ENCODE measurements around the gene MYO15A.

MYO15A gene

DNA sequence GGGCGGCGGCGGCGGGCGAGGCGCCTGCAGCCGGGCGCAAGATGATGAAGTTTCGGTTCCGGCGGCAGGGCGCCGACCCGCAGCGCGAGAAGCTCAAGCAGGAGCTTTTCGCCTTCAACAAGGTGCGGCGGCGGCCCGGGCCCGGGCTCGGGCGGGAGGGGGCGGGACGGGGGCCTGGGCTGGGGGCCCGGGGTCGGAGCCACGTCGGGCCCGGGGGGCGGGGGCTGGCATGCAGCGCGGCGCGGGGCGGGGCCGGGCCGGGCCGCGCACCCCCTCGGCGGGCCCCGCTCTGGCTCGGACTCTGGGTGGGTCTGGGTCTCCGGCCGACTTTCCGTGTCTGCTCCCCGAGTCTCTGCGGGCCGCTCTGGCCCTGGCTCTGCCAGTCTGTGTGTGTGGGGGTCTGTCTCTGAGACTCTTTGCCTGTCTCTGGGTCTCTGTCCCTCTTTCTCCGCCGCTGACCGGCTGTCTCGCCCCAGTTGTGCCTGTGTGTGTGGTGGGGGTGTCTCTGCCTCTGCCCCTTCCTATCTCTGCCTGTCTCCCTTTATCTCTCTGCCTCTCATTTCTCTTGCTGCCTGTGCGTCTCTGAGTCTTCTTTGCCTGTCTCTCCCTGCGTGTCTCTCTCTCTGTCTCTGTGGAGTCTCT, 117.2 kb downstream of the MYO15A start:
- Histone ChIP-seq H3K9me3 (ENCODE audit: insufficient read depth, low read depth, low read length) (no peaks in the 10 kb centered on the region), H3K27ac (ENCODE audit: low read depth, low read length) (no peak overlapping the region; the same call in 1 of the 2 replicates), H3K36me3 (ENCODE audit: insufficient read depth, low read length) (no peaks in the 10 kb centered on the region), H3K27me3 (ENCODE audit: insufficient read depth, low read length) (no peaks in the 10 kb centered on the region), H3K9ac (ENCODE audit: low read depth, low read length) (peak overlapping the region; percentile 69), H3K4me1 (ENCODE audit: insufficient read depth, low read length) (peaks cover 11% of the 10 kb centered on the region), H3K4me3 (ENCODE audit: low read length) (peak overlapping the region; percentile 81)
- WGBS = under 1% methylated on average over 53 of the region's 57 CpGs

DNA sequence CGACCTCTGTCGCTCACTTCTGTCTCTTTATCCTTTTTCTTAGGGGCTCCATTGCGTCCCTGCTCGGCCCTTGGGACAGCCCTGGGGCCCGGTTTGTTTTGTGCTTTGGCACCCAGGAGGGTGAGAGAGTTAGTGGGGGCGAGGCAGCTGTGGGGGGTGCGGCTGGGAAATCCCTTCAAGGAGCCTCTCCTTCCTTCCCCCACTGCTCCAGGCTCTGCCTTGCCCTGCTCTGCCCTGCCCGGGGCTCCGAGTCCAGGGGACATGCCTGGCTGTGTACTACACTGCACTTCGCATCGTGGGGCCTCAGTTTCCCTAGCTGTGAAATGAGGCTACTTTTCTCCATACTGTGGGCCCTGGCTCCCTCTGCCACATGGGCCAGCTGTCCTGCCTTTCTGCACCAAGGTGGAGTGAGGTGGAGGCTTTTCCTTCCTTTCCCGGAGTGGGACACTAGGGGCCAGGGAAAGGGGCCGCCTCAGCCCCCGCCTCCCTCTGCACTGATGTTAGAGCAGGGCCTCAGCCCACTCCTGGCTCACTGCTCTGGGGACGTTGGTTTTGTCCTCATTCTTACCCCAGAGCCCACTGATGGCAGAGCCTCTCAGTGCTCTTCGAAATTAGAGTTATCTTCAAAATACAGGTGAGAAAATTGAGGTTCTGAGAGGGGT, 117.9 kb downstream of the MYO15A start:
- H3K36me3 ChIP-seq (ENCODE audit: insufficient read depth, low read length) = no peaks in the 10 kb centered on the region
- H3K9ac ChIP-seq (ENCODE audit: low read depth, low read length) = peak overlapping the region; percentile 69
- 32% methylated on average over 16 of the region's 16 CpGs for WGBS
- no peaks in the 10 kb centered on the region for H3K27me3 ChIP-seq (ENCODE audit: insufficient read depth, low read length)
- peaks cover 11% of the 10 kb centered on the region for H3K4me1 ChIP-seq (ENCODE audit: insufficient read depth, low read length)
- peak overlapping the region; percentile 81 for H3K4me3 ChIP-seq (ENCODE audit: low read length)
- no peaks in the 10 kb centered on the region for H3K9me3 ChIP-seq (ENCODE audit: insufficient read depth, low read depth, low read length)
- H3K27ac ChIP-seq (ENCODE audit: low read depth, low read length) = no peak overlapping the region

DNA sequence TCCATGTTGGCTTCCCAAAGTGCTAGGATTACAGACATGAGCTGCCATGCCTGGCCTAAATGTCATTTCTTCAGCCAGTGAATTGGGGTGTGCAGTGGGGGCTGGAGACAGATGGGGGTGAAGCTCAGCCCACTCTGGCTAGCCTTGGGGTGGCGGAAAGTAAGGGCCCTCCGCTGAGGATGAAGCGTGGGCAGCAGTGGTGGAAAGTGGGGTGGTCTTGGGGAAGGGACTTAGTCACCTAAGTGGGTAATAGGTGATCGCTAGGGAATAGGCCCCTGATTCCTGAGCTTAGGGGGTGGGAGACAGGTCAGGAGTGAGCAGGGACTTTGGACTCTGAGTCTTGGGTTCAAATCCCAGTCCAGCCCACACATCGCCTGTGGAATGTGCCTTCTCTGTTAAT, 119.1 kb downstream of the MYO15A start:
- Histone ChIP-seq H3K36me3 (ENCODE audit: insufficient read depth, low read length) (peaks cover 6% of the 10 kb centered on the region), H3K9ac (ENCODE audit: low read depth, low read length) (no peak overlapping the region), H3K9me3 (ENCODE audit: insufficient read depth, low read depth, low read length) (no peaks in the 10 kb centered on the region), H3K4me1 (ENCODE audit: insufficient read depth, low read length) (peaks cover 11% of the 10 kb centered on the region), H3K4me3 (ENCODE audit: low read length) (no peak overlapping the region), H3K27ac (ENCODE audit: low read depth, low read length) (no peak overlapping the region), H3K27me3 (ENCODE audit: insufficient read depth, low read length) (no peaks in the 10 kb centered on the region)
- WGBS = 95% methylated on average over 5 of the region's 5 CpGs

DNA sequence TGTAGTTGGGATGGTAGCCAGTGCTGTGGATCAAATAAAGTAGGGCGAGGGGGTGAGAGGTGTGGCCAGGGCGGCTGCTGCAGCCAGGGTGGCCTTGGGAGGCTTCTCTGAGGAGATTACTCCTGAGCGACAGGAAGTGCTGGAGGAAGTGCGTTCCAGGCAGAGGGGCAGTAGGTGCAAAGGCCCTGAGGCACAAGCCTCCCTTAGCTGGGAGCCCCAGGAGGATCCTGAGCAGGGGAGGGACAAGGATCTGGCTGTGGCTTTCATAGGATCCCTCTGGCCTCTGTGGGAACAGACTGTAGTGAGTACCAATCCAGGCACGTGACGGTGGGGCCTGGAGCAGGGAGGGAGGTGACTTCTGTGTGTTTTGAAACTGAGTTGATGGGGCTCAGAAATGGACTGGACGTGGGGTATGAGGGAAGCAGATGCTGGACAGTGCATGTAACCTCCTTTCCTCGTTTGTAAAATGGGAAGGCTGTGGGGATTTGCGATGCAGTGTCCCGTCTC, 119.7 kb downstream of the MYO15A start:
- H3K9ac ChIP-seq (ENCODE audit: low read depth, low read length) = no peak overlapping the region

DNA sequence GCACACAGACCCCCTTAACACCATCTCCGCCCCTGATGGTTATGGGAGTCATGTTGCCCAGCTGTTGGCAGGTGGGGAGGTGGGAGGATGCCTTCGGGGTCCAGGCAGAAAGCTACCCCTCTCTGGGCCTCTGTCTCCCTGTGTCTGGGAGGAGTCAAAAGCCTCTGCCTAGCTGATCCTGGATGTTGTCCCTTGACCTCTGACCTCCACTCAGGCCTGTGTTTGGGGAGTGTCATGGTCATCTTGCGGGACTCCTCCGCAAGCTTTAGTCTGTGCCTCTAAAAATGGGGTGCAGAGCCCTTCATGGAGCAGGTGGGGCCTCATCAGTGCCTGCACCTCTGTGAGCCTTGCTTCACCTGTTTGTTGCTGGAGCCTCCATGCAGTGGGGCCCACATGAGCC, 120.7 kb downstream of the MYO15A start:
- Histone ChIP-seq H3K9me3 (ENCODE audit: insufficient read depth, low read depth, low read length) (no peaks in the 10 kb centered on the region), H3K9ac (ENCODE audit: low read depth, low read length) (no peak overlapping the region; the same call in 1 of the 2 replicates), H3K36me3 (ENCODE audit: insufficient read depth, low read length) (peaks cover 22% of the 10 kb centered on the region), H3K4me3 (ENCODE audit: low read length) (no peak overlapping the region), H3K27ac (ENCODE audit: low read depth, low read length) (no peak overlapping the region), H3K27me3 (ENCODE audit: insufficient read depth, low read length) (no peaks in the 10 kb centered on the region), H3K4me1 (ENCODE audit: insufficient read depth, low read length) (peaks cover 5% of the 10 kb centered on the region; the same call in 1 of the 2 replicates)
- WGBS = 98% methylated on average over 4 of the region's 4 CpGs

More for the DNA sequence above, 119.7 kb downstream of the MYO15A start:
- 89% methylated on average over 10 of the region's 10 CpGs for whole genome bisulfite sequencing
- Histone ChIP-seq H3K9me3 (ENCODE audit: insufficient read depth, low read depth, low read length) (no peaks in the 10 kb centered on the region), H3K4me3 (ENCODE audit: low read length) (no peak overlapping the region), H3K27ac (ENCODE audit: low read depth, low read length) (no peak overlapping the region), H3K4me1 (ENCODE audit: insufficient read depth, low read length) (peaks cover 11% of the 10 kb centered on the region), H3K27me3 (ENCODE audit: insufficient read depth, low read length) (no peaks in the 10 kb centered on the region), H3K36me3 (ENCODE audit: insufficient read depth, low read length) (peaks cover 12% of the 10 kb centered on the region)

Data from HUES64 (cell line).